OCI-LY1 (cell line): ENCODE measurements around the gene TEPSIN.
A peak's percentile ranks its signal among the peaks of the same experiment; 100 is the strongest.

Experiments
- H2AFZ ChIP-seq: fragments of 200-600 bp; sonication (generic), shearing (Covaris generic); 2 replicates; pipeline ENCODE4 v1.6.0; 2014; ENCODE audit warnings: antibody characterized with exemption, mild to moderate bottlenecking, low read length
- H3F3A ChIP-seq: fragments of 200-600 bp; sonication (generic), shearing (Covaris generic); 2 replicates; pipeline ENCODE4 v1.6.0; 2014; ENCODE audit warnings: mild to moderate bottlenecking, antibody characterized with exemption, low read length, moderate library complexity; ENCODE audit not compliant: insufficient read depth
- H3K27ac ChIP-seq: fragments of 200-600 bp; sonication (generic); 2 replicates; pipeline ENCODE4 v1.5.1; 2014; ENCODE audit warnings: low read length, mixed run types, mild to moderate bottlenecking, low read depth; ENCODE audit not compliant: poor library complexity, severe bottlenecking
- H3K27me3 ChIP-seq: fragments of 200-600 bp; sonication (generic); 2 replicates; pipeline ENCODE4 v1.6.0; 2014; ENCODE audit warnings: antibody characterized with exemption, mild to moderate bottlenecking, low read length, moderate library complexity; ENCODE audit not compliant: insufficient read depth
- H3K36me3 ChIP-seq: fragments of 200-600 bp; sonication (generic); 2 replicates; pipeline ENCODE4 v1.6.1; 2014; ENCODE audit warnings: mild to moderate bottlenecking, antibody characterized with exemption, low read length, moderate library complexity, mixed read lengths; ENCODE audit not compliant: insufficient read depth
- H3K4me1 ChIP-seq: fragments of 200-600 bp; sonication (generic); 2 replicates; pipeline ENCODE4 v1.5.1; 2014; ENCODE audit warnings: mild to moderate bottlenecking, low read length, moderate library complexity; ENCODE audit not compliant: insufficient read depth, severe bottlenecking
- H3K4me2 ChIP-seq: fragments of 200-600 bp; sonication (generic), shearing (Covaris generic); 2 replicates; pipeline ENCODE4 v1.6.1; 2014; ENCODE audit warnings: low read length
- H3K4me3 ChIP-seq: fragments of 200-600 bp; sonication (generic); 2 replicates; pipeline ENCODE4 v1.5.1; 2014; ENCODE audit warnings: low read length, low read depth, mild to moderate bottlenecking, mixed read lengths; ENCODE audit not compliant: poor library complexity, severe bottlenecking
- H3K79me2 ChIP-seq: fragments of 200-600 bp; shearing (Covaris generic); 2 replicates; pipeline ENCODE4 v1.6.1; 2016; ENCODE audit warnings: mixed run types, low read length, mixed read lengths; ENCODE audit not compliant: insufficient read depth
- H3K9ac ChIP-seq: fragments of 200-600 bp; sonication (generic), shearing (Covaris generic); 2 replicates; pipeline ENCODE4 v1.6.1; 2014; ENCODE audit warnings: mild to moderate bottlenecking, low read length, mixed read lengths
- H3K9me2 ChIP-seq: fragments of 200-600 bp; sonication (generic), shearing (Covaris generic); 2 replicates; pipeline ENCODE4 v1.6.1; 2014; ENCODE audit warnings: low read depth, mild to moderate bottlenecking, low read length, mixed read lengths
- H3K9me3 ChIP-seq: fragments of 200-600 bp; shearing (Covaris generic); 2 replicates; pipeline ENCODE4 v1.6.1; 2014; ENCODE audit warnings: low read length, mixed read lengths
- H4K20me1 ChIP-seq: fragments of 200-600 bp; sonication (generic), shearing (Covaris generic); 2 replicates; pipeline ENCODE4 v1.6.0; 2016; ENCODE audit warnings: mild to moderate bottlenecking, low read length; ENCODE audit not compliant: insufficient read depth
- EZH2 ChIP-seq: fragments of 200-600 bp; sonication (generic), shearing (Covaris generic); IDR thresholded peaks from 2 replicates; pipeline ENCODE4 v1.8.0; 2017; ENCODE audit warnings: borderline replicate concordance, mixed run types, mild to moderate bottlenecking, antibody characterized with exemption, low read length, moderate library complexity, mixed read lengths
- TF ChIP-seq, protein P1 (sequence below): fragments of 200-600 bp; sonication (generic), shearing (Covaris generic); IDR thresholded peaks from 2 replicates; pipeline ENCODE4 v1.5.1; 2017; ENCODE audit warnings: mild to moderate bottlenecking, antibody characterized with exemption, low read length, moderate library complexity, mixed read lengths

Gene TEPSIN

DNA sequence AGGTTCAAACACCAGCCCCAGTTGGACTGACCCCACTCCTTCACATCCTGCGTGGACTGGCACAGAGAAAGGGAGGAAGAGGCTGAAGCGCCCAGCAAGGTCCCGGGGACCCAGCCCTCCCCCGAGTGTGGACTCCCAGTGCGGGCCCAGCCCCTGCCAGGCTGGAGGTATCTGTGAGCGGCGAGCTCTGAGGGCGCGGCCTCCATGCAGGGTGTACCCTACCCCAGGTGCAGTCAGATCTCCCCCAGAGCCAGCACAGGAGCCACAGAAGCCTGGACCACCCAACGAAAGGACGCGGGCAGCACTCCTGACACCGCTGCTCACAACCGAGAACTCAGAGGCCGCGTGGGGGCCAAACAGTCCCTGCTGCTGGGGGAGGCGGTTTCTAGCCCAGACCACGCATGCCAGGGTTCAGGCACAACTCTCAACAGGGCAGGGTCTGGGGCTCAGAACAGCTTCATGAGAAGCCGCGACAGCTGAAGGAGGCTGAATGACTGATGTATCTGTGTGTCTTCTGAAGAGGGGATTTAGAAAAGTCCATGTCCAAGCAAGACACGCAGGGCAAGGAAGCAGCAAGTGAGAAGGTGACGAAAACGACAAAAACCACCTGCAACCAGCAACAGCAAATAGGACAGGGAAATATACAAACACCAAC lies 47.8 kb upstream of the TEPSIN start:
- Histone ChIP-seq H4K20me1 (no peaks in the 10 kb centered on the region), H3K27me3 (no peaks in the 10 kb centered on the region), H3K4me3 (no peak overlapping the region), H3K9me3 (no peaks in the 10 kb centered on the region), H2AFZ (no peak overlapping the region), H3K79me2 (no peaks in the 10 kb centered on the region), H3K4me1 (peaks cover 43% of the 10 kb centered on the region), H3K27ac (peak overlapping the region; percentile 71), H3K9ac (peak overlapping the region; percentile 26; the same call in 1 of the 2 replicates), H3K36me3 (peaks cover 37% of the 10 kb centered on the region), H3F3A (no peaks in the 10 kb centered on the region), H3K4me2 (peak overlapping the region; percentile 50; the same call in 1 of the 2 replicates), H3K9me2 (no peaks in the 10 kb centered on the region)
- TF ChIP-seq, protein P1, sequence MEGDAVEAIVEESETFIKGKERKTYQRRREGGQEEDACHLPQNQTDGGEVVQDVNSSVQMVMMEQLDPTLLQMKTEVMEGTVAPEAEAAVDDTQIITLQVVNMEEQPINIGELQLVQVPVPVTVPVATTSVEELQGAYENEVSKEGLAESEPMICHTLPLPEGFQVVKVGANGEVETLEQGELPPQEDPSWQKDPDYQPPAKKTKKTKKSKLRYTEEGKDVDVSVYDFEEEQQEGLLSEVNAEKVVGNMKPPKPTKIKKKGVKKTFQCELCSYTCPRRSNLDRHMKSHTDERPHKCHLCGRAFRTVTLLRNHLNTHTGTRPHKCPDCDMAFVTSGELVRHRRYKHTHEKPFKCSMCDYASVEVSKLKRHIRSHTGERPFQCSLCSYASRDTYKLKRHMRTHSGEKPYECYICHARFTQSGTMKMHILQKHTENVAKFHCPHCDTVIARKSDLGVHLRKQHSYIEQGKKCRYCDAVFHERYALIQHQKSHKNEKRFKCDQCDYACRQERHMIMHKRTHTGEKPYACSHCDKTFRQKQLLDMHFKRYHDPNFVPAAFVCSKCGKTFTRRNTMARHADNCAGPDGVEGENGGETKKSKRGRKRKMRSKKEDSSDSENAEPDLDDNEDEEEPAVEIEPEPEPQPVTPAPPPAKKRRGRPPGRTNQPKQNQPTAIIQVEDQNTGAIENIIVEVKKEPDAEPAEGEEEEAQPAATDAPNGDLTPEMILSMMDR = no peak
- no peak for TF ChIP-seq EZH2

GRCh38 chr17:81285894-81286293 lies 47.0 kb upstream of the TEPSIN start:
- H4K20me1 ChIP-seq = no peaks in the 10 kb centered on the region
- H3K4me3 ChIP-seq = peak overlapping the region; percentile 49
- H3K4me2 ChIP-seq = peak overlapping the region; percentile 50
- peak overlapping the region; percentile 61; the same call in 1 of the 2 replicates for H3K9ac ChIP-seq
- H3K4me1 ChIP-seq = peaks cover 40% of the 10 kb centered on the region
- TF ChIP-seq EZH2 = no peak
- TF ChIP-seq, protein P1 = no peak
- no peaks in the 10 kb centered on the region for H3K27me3 ChIP-seq
- no peaks in the 10 kb centered on the region for H3K79me2 ChIP-seq
- no peaks in the 10 kb centered on the region for H3F3A ChIP-seq
- no peak overlapping the region for H2AFZ ChIP-seq
- no peaks in the 10 kb centered on the region for H3K9me2 ChIP-seq
- peaks cover 37% of the 10 kb centered on the region for H3K36me3 ChIP-seq
- H3K27ac ChIP-seq = peak overlapping the region; percentile 71
- H3K9me3 ChIP-seq = no peaks in the 10 kb centered on the region

GRCh38 chr17:81285179-81285878 lies 46.5 kb upstream of the TEPSIN start:
- Histone ChIP-seq H3K9ac (peak overlapping the region; percentile 61), H3K36me3 (peaks cover 35% of the 10 kb centered on the region), H3K4me3 (peak overlapping the region; percentile 49), H3K27ac (peak overlapping the region; percentile 45), H3F3A (no peaks in the 10 kb centered on the region), H4K20me1 (no peaks in the 10 kb centered on the region), H3K9me2 (no peaks in the 10 kb centered on the region), H3K27me3 (no peaks in the 10 kb centered on the region), H3K4me2 (peak overlapping the region; percentile 50), H3K4me1 (peaks cover 40% of the 10 kb centered on the region), H2AFZ (no peak overlapping the region), H3K9me3 (no peaks in the 10 kb centered on the region), H3K79me2 (no peaks in the 10 kb centered on the region)
- no peak for TF ChIP-seq EZH2
- TF ChIP-seq, protein P1 = no peak
